Activated T-cell treated with anti-CD3 and anti-CD28 coated beads, Interleukin-2, amount 50 U/mL, for 72 hours (primary cell): ENCODE measurements around the gene VPS8. TPM values are rescaled to one million over a fixed set of nuclear protein-coding genes. Genes with fewer than 3 reads are reported as not detected.

ENCODE experiments used
- ATAC-seq, 2 donors: fragments of 150-1000 bp; cut with Tn5 transposase; replicated peaks in 1 of 2; 2 replicates each; pipeline ENCODE4 v1.10.0; 2021; ENCODE audit warnings: moderate library complexity in 2 of 2, mild to moderate bottlenecking in 1 of 2
- DNase-seq, 2 donors: peaks; one replicate each; pipeline ENCODE4 v3.0.0; 2021 to 2022; ENCODE audit warnings: mixed read lengths in 1 of 2
- H3K27ac Mint-ChIP-seq: one replicate; pipeline ENCODE4 v1.8.0; 2022; ENCODE audit warnings: mild to moderate bottlenecking, moderate library complexity, mixed read lengths
- H3K27me3 Mint-ChIP-seq: one replicate; pipeline ENCODE4 v1.8.0; 2022; ENCODE audit warnings: low read depth, mixed read lengths
- H3K36me3 Mint-ChIP-seq, 2 donors: one replicate each; pipeline ENCODE4 v1.8.0; 2022; ENCODE audit warnings: mixed read lengths in 2 of 2, mild to moderate bottlenecking in 1 of 2; ENCODE audit not compliant: insufficient read depth in 2 of 2
- H3K4me1 Mint-ChIP-seq: one replicate; pipeline ENCODE4 v1.8.0; 2022; ENCODE audit warnings: low read depth, mixed read lengths
- H3K4me3 Mint-ChIP-seq, 2 donors: one replicate each; pipeline ENCODE4 v1.8.0; 2022; ENCODE audit warnings: mild to moderate bottlenecking in 2 of 2, mixed read lengths in 2 of 2, moderate library complexity in 2 of 2
- H3K9me3 Mint-ChIP-seq, 2 donors: one replicate each; pipeline ENCODE4 v1.8.0; 2022; ENCODE audit warnings: mixed read lengths in 2 of 2
- total RNA-seq, 2 donors: library from RNA; stranded (reverse); gene quantifications; one replicate each; pipeline ENCODE4 v1.2.3, GENCODE V29; 2022

Gene VPS8
- total RNA-seq, 2 donors from 2014 or later: 86.6 to 104 TPM

DNA sequence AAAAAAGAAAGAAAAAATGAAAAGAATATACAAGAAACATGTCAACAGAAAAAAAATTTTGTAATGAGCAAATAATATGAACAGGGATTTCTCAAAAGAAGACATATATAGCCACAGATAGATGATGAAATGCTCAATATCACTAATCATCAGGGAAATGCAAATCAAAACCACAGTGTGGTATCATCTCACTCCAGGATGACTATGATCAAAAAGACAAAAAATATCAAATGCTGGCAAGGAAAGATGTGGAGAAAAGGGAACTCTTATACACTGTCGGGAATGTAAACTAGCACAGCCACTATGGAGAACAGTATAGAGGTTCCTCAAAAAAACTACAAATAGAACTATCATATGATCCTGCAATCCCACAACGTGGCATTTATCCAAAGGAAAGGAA lies 246.8 kb downstream of the VPS8 start:
- Mint-ChIP-seq H3K27me3 (no peaks in the 10 kb centered on the region), H3K36me3 (peaks cover 15 to 26% of the 10 kb centered on the region in 2 donors), H3K27ac (no peak overlapping the region), H3K4me1 (no peaks in the 10 kb centered on the region), H3K9me3 (peaks cover 24 to 28% of the 10 kb centered on the region in 2 donors), H3K4me3 (no peak overlapping the region)
- no peak for DNase-seq
- no peak for ATAC-seq

DNA sequence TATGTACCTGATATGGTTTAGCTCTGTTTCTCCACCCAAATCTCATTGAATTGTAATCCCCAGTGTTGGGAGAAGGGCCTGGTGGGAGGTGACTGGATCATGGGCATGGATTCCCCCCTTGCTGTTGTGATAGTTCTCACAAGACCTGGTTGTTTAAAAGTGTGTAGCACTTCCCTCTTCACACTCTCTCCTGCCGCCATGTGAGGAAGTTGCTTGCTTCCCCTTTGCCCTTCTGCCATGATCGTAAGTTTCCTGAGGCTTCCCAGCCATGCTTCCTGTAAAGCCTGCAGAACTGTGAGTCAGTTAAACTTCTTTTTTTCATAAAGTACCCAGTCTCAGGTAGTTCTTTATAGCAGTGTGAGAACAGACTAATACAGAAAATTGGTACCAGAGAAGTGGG lies 247.8 kb downstream of the VPS8 start:
- H3K9me3 Mint-ChIP-seq: peaks cover 19 to 24% of the 10 kb centered on the region in 2 donors
- ATAC-seq: no peak
- no peak for DNase-seq
- no peak overlapping the region for H3K4me3 Mint-ChIP-seq
- H3K36me3 Mint-ChIP-seq: peaks cover 10 to 19% of the 10 kb centered on the region in 2 donors
- peaks cover 2% of the 10 kb centered on the region for H3K27me3 Mint-ChIP-seq
- H3K4me1 Mint-ChIP-seq: no peaks in the 10 kb centered on the region
- no peak overlapping the region for H3K27ac Mint-ChIP-seq

DNA sequence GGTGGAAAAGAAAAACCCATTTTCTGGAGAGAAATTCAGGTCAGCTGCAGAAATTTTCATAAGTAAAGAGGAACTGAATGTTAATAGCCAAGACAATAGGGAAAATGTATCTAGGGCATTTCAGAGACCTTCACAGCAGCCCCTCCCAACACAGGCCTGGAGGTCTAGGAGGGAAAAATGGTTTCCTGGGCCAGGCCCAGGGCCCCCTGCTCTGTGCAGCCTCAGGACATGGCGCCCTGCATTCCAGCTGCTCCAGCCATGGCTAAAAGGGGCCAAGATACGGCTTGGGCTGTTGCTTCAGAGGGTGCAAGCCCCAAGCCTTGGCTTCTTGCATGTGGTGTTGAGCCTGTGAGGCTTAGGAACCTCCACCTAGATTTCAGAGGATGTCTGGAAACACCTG lies 248.7 kb downstream of the VPS8 start:
- DNase-seq (no peak), ATAC-seq (no peak)
- peaks cover 7 to 14% of the 10 kb centered on the region in 2 donors for H3K36me3 Mint-ChIP-seq
- H3K4me3 Mint-ChIP-seq: no peak overlapping the region
- H3K27me3 Mint-ChIP-seq: peaks cover 6% of the 10 kb centered on the region
- peaks cover 17 to 21% of the 10 kb centered on the region in 2 donors for H3K9me3 Mint-ChIP-seq
- H3K27ac Mint-ChIP-seq: no peak overlapping the region
- no peaks in the 10 kb centered on the region for H3K4me1 Mint-ChIP-seq

DNA sequence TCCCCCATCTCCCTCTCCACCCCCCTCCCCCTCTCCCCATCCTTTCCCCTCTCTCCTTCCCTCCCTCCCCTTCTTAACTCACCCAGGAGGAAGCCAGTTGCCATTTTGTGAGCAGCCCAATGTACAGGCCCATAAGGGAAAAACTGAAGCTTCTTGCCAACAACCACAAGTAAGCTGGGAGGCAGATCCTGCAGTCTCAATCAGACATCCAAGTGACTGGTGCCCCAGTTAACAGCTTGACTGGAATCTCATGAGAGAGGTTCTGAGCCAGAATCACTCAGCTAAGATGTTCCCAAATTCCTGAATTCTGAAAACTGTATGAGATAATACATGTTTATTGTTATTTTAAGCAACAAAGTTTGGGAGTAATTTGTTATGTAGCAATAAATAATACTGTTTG lies 250.2 kb downstream of the VPS8 start:
- H3K36me3 Mint-ChIP-seq: peaks cover 5 to 8% of the 10 kb centered on the region in 2 donors
- no peak for ATAC-seq
- H3K27ac Mint-ChIP-seq: no peak overlapping the region
- no peaks in the 10 kb centered on the region for H3K4me1 Mint-ChIP-seq
- no peak for DNase-seq
- no peak overlapping the region for H3K4me3 Mint-ChIP-seq
- peaks cover 15 to 18% of the 10 kb centered on the region in 2 donors for H3K9me3 Mint-ChIP-seq
- H3K27me3 Mint-ChIP-seq: peaks cover 6% of the 10 kb centered on the region

DNA sequence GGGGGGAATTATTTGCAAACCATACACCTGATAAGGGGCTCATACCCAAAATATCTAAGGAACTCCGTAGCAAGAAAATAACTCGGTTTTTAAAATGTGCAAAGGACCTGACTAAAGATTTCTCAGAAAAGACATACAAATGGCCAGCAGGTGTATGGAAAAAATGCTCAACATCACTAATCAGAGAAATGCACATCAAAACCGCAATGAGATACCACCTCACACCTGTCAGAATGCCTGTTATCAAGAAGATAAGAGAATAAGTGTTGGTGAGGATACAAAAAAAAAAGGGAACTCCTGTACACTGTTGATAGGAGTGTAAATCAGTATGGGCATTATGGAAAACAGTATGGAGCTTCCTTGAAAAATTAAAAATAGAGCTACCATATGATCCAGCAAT lies 251.5 kb downstream of the VPS8 start:
- H3K4me1 Mint-ChIP-seq: no peaks in the 10 kb centered on the region
- H3K9me3 Mint-ChIP-seq: peaks cover 11 to 13% of the 10 kb centered on the region in 2 donors
- H3K27me3 Mint-ChIP-seq: peaks cover 6% of the 10 kb centered on the region
- H3K4me3 Mint-ChIP-seq: no peak overlapping the region
- DNase-seq (no peak), ATAC-seq (no peak)
- H3K36me3 Mint-ChIP-seq: peaks cover 3 to 8% of the 10 kb centered on the region in 2 donors
- H3K27ac Mint-ChIP-seq: no peak overlapping the region

DNA sequence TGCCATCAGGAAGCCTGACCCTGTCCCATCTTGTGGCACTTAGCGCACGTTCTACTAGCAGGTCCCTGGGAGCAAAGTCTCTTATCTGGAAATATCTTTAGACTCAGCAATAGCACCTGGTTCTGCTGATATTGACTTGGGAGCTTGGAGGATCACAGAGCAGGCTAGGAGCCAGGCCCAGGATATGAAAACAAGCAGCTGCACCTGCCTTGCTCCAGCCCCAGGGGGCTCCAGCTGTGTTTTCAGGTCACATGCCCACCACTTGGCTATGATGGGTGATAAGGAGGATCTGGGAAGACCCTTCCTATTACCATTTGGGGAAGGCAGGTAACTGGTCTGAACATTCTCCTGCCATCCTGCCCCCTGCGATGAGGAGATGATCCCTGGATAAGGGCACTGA lies 253.1 kb downstream of the VPS8 start:
- Mint-ChIP-seq H3K27ac (no peak overlapping the region), H3K27me3 (peaks cover 6% of the 10 kb centered on the region), H3K36me3 (peaks cover 1 to 4% of the 10 kb centered on the region in 2 donors), H3K4me1 (no peaks in the 10 kb centered on the region), H3K9me3 (peaks cover 5 to 6% of the 10 kb centered on the region in 2 donors), H3K4me3 (no peak overlapping the region)
- no peak for DNase-seq
- no peak for ATAC-seq

DNA sequence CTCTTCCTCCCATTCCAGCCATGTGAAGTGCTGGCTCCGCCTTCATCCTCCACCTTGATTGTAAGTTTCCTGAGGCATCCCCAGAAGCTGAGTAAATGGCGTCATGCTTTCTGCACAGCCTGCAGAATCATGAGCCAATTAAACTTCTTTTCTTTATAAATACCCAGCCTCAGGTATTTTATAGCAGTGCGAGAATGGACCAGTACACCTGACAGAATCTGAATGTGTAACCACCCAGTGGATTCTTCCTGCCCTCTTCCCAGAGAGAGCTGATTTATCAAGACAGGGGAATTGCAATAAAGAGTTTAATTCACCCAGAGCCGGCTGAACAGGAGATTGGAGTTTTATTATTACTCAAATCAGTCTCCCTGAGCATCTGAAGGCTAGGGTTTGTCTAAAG lies 254.3 kb downstream of the VPS8 start:
- H3K36me3 Mint-ChIP-seq: no peaks in the 10 kb centered on the region
- H3K27me3 Mint-ChIP-seq: peaks cover 6% of the 10 kb centered on the region
- no peak for DNase-seq
- H3K27ac Mint-ChIP-seq: no peak overlapping the region
- ATAC-seq: no peak
- no peak overlapping the region for H3K4me3 Mint-ChIP-seq
- H3K4me1 Mint-ChIP-seq: no peaks in the 10 kb centered on the region
- H3K9me3 Mint-ChIP-seq: peaks cover 2% of the 10 kb centered on the region in 2 donors

DNA sequence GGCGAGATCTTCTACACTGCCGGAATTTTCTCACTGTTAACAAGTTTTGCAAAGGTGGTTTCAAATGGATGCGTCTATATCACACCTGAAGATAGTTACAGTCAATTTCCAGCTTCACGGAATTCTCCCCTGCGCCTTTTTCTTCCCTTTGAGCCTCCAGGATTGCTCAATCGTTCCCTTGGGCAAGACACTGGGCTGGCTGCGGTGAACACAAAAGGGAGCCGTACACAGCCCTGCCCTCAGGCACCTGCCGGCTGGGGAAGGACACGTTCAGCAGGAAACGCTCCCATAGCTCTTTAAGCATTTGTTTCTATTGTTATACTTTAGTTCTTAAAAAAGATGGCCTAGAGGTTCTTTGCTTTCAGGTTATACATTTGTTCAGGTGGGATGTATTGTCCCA lies 255.2 kb downstream of the VPS8 start:
- no peak for ATAC-seq
- no peaks in the 10 kb centered on the region for H3K36me3 Mint-ChIP-seq
- peaks cover 0 to 2% of the 10 kb centered on the region in 2 donors for H3K9me3 Mint-ChIP-seq
- H3K4me3 Mint-ChIP-seq: no peak overlapping the region
- H3K27me3 Mint-ChIP-seq: peaks cover 6% of the 10 kb centered on the region
- DNase-seq: no peak
- no peaks in the 10 kb centered on the region for H3K4me1 Mint-ChIP-seq
- H3K27ac Mint-ChIP-seq: no peak overlapping the region

DNA sequence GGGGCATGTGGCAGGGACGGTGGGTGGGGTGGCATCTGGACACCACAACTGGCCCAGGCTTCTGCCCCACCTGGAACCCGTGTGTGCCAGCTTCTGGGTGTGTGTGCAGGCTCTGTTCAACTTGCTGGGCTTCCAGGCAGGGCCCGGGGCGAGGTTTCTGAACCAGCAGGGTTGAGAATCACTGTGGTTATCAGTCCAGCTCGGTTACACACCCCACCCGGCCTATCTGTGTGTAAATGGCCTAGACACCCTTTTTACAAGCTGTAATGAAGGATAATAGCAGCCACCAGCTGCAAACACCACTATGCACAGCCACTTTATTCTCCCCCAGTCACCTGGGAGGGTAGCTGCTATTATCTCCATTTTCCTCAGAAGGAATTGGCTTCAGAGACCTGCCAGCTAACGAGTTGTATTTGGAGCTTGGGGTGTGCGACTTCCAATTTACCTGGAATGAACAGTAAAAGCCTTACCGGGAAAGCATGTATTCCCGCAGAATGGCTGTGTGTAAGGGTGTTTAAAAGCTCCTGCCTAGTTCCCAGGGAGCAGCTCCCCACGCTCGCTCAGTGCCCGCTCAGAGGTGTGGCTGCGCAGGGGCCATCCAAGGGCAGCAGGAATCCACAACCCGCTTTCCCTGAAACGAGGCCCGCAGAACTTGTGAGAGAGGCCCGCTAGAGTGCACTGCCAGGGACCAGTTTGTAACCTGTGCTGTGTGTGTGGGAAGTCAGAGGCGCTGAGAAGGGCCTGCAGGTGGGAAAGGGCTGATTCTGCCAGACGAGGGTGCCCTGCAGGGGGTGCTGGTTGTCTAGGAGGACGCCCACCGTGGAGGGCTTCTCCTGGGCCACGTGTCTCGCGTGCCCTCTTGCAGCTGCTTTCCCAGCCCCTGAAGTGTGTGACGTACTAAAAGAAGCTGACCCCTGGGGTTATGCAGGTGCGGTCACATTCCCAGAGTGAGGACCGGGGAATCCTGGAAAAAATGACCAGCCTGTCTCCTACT lies 257.4 kb downstream of the VPS8 start:
- no peak overlapping the region for H3K4me3 Mint-ChIP-seq
- peaks cover 6% of the 10 kb centered on the region for H3K27me3 Mint-ChIP-seq
- no peaks in the 10 kb centered on the region for H3K36me3 Mint-ChIP-seq
- no peak overlapping the region for H3K27ac Mint-ChIP-seq
- no peaks in the 10 kb centered on the region for H3K4me1 Mint-ChIP-seq
- DNase-seq (peak in 1 of 2 donors; percentile 9), ATAC-seq (no peak)
- H3K9me3 Mint-ChIP-seq: no peaks in the 10 kb centered on the region

DNA sequence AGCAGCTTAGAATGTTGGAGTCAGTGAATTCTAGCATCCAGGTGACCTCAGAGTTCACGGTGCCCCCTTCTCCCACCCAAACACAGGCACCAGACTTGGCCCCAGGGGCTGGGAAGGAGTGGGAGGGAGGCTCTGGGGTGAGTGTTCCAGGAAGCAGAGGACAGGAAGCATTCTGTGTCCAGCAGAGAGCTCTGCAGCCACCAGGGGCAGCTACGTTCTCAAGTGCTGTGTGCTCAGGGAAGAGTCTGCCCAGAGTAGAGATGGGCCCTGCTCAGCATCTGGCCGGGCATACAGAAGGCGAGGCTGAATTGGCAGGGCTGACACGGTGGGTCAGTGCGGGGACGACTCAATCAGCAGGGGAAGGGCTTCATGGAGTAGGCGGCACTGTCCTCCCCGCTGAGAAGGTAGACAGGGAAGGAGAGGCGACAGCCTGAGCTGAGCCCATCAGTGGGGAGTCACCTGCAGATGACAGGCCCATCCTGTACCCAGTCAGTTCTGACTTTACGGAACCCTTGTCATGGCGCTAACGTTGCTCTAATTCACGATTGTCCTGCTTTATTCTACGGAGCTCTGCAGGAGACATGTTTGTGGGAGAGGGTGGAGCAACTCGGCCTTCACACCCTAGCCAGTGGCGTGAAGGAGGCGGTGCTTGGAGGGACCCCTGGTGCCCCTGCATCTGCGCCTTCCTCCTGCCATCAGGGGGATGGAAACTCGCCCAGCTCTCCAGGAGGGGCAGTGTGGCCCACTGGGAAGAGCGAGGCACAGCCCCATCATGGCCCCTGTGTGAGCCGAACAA lies 258.7 kb downstream of the VPS8 start:
- no peak overlapping the region for H3K4me3 Mint-ChIP-seq
- H3K27me3 Mint-ChIP-seq: no peaks in the 10 kb centered on the region
- H3K36me3 Mint-ChIP-seq: no peaks in the 10 kb centered on the region
- ATAC-seq (no peak), DNase-seq (no peak)
- no peaks in the 10 kb centered on the region for H3K9me3 Mint-ChIP-seq
- no peaks in the 10 kb centered on the region for H3K4me1 Mint-ChIP-seq
- no peak overlapping the region for H3K27ac Mint-ChIP-seq

DNA sequence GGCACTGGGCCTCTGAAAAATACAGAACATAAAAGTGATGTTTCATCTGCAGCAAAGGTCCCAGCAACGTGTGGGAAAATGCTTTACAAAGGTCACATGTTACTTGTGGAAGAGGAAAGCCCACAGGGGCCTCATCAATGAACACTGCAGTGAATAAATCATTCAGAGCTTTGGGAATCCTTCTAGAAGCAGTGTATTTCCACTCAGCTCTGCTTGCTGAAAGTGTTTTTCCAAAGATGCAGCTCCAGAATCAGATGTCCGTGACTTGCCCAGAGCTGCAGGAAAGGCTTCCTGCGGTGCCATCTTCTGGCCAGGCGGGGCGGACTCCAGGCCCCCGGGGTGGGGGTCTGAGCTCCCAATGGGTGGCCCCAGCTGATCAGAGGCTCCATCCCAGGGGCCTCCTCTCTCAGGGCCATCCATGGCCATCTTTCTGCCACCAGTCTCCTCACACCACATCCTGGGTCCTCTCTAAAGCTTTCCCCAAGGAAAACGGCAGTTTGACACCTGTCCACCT lies 259.4 kb downstream of the VPS8 start:
- Mint-ChIP-seq H3K4me3 (no peak overlapping the region), H3K36me3 (no peaks in the 10 kb centered on the region), H3K27me3 (peaks cover 4% of the 10 kb centered on the region), H3K27ac (no peak overlapping the region), H3K9me3 (no peaks in the 10 kb centered on the region), H3K4me1 (no peaks in the 10 kb centered on the region)
- ATAC-seq (no peak), DNase-seq (no peak)

DNA sequence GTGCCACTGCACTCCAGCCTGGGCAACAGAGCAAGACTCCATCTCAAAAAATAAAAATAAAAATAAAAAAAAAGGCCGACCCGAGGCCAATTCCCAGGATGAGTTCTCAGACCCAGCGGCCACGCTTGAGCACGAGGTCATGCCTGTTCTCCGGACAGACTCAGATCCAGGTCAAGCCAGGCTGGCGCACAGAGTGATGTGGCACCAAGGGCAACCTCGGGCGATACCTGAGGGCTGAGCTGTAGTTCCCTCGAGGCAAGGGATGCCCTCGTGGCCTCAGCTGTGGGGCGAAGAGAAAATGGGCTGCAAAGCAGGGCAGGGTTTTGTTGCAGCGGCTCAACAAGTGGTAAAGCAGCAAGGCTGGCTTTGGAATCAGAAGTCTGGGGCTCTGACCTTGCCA lies 263.6 kb downstream of the VPS8 start:
- H3K27me3 Mint-ChIP-seq: peaks cover 7% of the 10 kb centered on the region
- ATAC-seq (no peak), DNase-seq (no peak)
- H3K9me3 Mint-ChIP-seq: no peaks in the 10 kb centered on the region
- H3K4me3 Mint-ChIP-seq: no peak overlapping the region
- H3K4me1 Mint-ChIP-seq: no peaks in the 10 kb centered on the region
- no peak overlapping the region for H3K27ac Mint-ChIP-seq
- H3K36me3 Mint-ChIP-seq: no peaks in the 10 kb centered on the region

DNA sequence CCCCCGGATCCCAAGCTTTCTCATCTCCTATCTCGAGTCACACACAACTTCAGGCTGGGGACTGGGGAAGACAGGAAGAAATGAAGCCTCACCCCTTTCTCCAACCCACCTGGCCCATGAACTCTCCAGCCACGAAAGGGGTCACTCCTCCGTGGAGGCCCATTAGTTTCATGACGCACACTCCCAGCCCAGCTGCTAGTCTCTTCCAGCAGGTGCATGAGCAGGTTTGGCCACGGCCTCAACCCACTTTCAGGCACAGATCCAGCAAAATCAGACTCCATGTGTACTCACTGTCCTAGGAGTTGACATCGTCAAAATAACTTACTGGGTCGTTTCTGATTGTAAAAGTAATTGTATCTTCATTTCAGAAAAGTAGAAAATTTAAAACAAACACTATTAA lies 264.3 kb downstream of the VPS8 start:
- Mint-ChIP-seq H3K27me3 (peaks cover 7% of the 10 kb centered on the region), H3K27ac (no peak overlapping the region), H3K4me3 (no peak overlapping the region), H3K4me1 (no peaks in the 10 kb centered on the region), H3K36me3 (no peaks in the 10 kb centered on the region), H3K9me3 (no peaks in the 10 kb centered on the region)
- DNase-seq (no peak), ATAC-seq (no peak)
